HL-60/S4 treated with phorbol 12-myristate 13-acetate at 8.2 ng/mL for 4 days and 3 days (cell line): Measurements from ENCODE around the gene TP53TG5.

Experiments used
- in situ Hi-C: fragments of 300-500 bp; cut with MboI; formaldehyde crosslinking; loops from 2 replicates; pipeline ENCODE4 v1.15.0; 2022; ENCODE audit warnings: low sequenced_read_pairs

Gene TP53TG5

GRCh38 chr20:45405571-45406259, 27.6 kb upstream of the TP53TG5 start:
- in situ Hi-C loops: no loop called here

- in situ Hi-C loops: no loop called here
Measured at GRCh38 chr20:45404438-45404837, 26.3 kb upstream of the TP53TG5 start.

- in situ Hi-C loops: no loop called here
Measured at GRCh38 chr20:45402946-45403345, 24.8 kb upstream of the TP53TG5 start.

- in situ Hi-C loops: no loop called here
Measured at GRCh38 chr20:45400346-45401031, 22.4 kb upstream of the TP53TG5 start.

- in situ Hi-C loops: no loop called here
Measured at GRCh38 chr20:45399018-45399417, 20.9 kb upstream of the TP53TG5 start.

- in situ Hi-C loops: no loop called here
Measured at GRCh38 chr20:45395114-45395415, 16.9 kb upstream of the TP53TG5 start.

- in situ Hi-C loops: no loop called here
Measured at GRCh38 chr20:45394221-45395113, 16.3 kb upstream of the TP53TG5 start.

- in situ Hi-C loops: no loop called here
Measured at GRCh38 chr20:45392733-45393132, 14.6 kb upstream of the TP53TG5 start.

- in situ Hi-C loops: no loop called here
Measured at GRCh38 chr20:45391559-45391958, 13.4 kb upstream of the TP53TG5 start.

GRCh38 chr20:45390931-45391330, 12.8 kb upstream of the TP53TG5 start:
- in situ Hi-C loops: no loop called here

GRCh38 chr20:45387274-45387673, 9.1 kb upstream of the TP53TG5 start:
- in situ Hi-C loops: no loop called here

- in situ Hi-C loops: no loop called here
Measured at GRCh38 chr20:45377269-45377668, 856 bp downstream of the TP53TG5 start.

GRCh38 chr20:45374966-45375365, 3.2 kb downstream of the TP53TG5 start:
- in situ Hi-C loops: no loop called here

GRCh38 chr20:45374101-45374467, 4.0 kb downstream of the TP53TG5 start:
- in situ Hi-C loops: no loop called here

- in situ Hi-C loops: no loop called here
Measured at GRCh38 chr20:45373353-45374100, 4.6 kb downstream of the TP53TG5 start.

- in situ Hi-C loops: no loop called here
Measured at GRCh38 chr20:45372646-45373352, 5.3 kb downstream of the TP53TG5 start.

GRCh38 chr20:45372241-45372640, 5.9 kb downstream of the TP53TG5 start:
- in situ Hi-C loops: no loop called here

- in situ Hi-C loops: no loop called here
Measured at GRCh38 chr20:45370571-45371160, 7.5 kb downstream of the TP53TG5 start.

- in situ Hi-C loops: no loop called here
Measured at GRCh38 chr20:45368221-45368980, 9.7 kb downstream of the TP53TG5 start.
